HG03442 (cell line): ENCODE measurements around the gene HOXC6.
"Not testable (repeated sequence)": the region's sequence is repeated elsewhere in the genome, so short reads cannot be mapped to it uniquely, and the experiment has no call there.

ENCODE experiments used
- ATAC-seq: cut with Tn5 transposase; IDR thresholded peaks from one replicate; pipeline ENCODE4 v1.9.1; 2021; ENCODE audit warnings: mild to moderate bottlenecking, moderate library complexity; ENCODE audit not compliant: unreplicated experiment

HOXC6 gene

GRCh38 chr12:54038284-54038870, 10.1 kb downstream of the HOXC6 start:
- ATAC-seq: no peak

GRCh38 chr12:54038871-54039414, 10.7 kb downstream of the HOXC6 start:
- ATAC-seq: no peak

- ATAC-seq: no peak
These were observed 11.3 kb downstream of the HOXC6 start for GRCh38 chr12:54039417-54040147.

DNA sequence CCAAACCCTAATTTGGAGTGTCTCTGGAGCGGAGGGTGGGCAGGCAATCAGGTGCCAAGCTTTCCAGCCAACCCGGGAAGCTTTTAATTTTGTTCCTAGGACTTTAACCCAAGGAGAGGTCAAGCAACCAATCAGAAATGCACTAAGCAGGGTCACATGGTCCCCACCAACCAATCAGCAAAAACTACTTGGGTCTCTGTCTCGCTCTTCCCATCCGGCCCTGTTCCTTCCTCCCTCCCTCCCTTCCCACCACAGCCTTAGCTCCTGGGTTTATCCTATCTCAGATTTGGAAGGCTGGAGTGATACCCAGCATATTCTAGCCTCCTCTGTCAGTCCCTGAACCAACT, 11.9 kb downstream of the HOXC6 start:
- ATAC-seq: no peak

DNA sequence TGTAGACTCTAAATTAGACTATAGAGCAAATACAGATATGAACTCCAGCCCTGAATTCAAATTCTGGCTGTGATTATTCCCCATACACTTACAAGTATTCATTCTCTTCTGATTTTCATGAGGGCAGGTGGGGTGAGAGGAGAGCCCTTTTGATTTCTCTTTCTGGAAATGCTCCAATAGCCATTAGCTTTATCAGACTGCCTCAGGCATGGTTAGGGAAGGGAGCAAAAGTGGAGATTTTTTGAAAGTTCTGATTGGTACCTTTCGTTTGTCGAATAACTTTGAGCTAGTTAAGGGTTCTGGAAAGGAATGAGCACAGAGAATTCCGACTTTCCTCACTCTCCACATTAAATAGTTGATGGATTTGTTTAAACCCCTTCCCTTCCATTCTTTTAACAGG, 12.4 kb downstream of the HOXC6 start:
- ATAC-seq: no peak

DNA sequence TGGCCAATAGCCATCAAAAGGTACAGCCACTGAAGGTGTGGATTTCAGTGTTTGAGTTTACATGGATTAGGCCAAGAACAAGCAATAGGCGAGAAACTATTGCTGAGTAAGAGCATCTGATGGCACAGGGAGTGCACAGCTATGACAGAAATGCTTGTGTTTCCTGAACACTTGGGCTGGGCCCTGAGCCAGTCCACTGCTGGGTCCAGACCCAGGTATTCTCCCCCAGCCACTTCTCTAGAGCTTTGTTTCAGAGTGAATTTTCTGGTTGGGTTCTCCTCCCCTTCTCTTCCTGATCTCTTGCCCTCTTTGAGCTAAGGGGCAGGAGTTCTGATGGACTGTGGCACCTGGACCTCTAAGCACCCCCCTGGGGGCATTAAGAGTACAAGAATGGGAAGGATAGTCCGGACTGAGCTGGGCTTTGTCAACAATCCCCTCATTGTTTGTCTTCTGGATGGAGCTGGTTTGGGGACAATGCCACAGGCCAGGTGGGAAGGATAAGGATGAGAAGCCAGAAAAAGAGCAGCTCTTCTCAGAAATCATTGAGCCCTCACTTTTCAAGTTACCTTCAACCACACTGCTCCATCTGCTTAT, 13.0 kb downstream of the HOXC6 start:
- no peak for ATAC-seq

GRCh38 chr12:54042033-54042432, 13.8 kb downstream of the HOXC6 start:
- not testable (repeated sequence) for ATAC-seq

DNA sequence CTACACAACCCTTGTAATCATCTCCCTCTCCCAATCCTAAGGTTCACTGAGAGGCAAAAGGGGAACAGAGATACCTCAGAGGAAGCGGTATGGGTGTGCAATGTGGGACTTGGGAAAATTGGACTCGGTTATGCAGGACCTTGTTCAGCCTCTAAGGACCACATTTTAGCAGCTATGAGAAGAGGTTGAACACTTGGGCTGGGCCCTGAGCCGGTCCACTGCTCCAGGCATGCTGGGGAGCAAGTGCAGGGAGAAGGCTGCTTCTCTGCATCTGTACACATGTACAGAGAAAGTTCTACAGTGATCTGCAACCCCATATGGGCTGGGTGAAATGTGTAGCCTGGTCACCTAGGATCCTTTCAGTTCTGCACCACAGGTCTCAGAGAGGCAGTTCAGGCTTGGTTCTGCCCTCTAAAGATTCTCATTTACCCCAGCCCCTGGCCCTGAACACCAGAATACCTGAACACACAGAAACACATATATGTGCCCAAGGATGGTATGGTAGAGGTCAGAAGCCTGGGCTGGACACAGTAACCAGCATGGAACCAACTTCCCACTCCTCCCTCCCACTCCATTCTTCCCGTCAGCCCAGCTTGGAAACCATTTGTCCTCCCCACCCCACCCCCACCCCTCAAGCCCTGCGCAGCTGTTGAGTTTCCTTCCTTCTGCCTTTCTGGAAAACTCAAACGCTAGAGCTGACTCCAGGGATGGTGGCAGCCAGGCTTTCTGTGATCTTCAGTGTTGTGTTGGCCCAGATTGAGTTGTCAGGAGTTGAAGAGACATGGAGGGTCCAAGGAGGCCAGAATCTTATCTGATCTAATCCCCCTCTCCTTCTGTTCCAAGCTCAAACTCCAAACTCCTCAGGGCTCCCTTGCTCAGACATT, 15.0 kb downstream of the HOXC6 start:
- no peak for ATAC-seq

GRCh38 chr12:54044425-54045103, 16.3 kb downstream of the HOXC6 start:
- no peak for ATAC-seq

GRCh38 chr12:54045401-54045800, 17.2 kb downstream of the HOXC6 start:
- no peak for ATAC-seq

- ATAC-seq: no peak
These were observed 17.8 kb downstream of the HOXC6 start for GRCh38 chr12:54045868-54046521.

DNA sequence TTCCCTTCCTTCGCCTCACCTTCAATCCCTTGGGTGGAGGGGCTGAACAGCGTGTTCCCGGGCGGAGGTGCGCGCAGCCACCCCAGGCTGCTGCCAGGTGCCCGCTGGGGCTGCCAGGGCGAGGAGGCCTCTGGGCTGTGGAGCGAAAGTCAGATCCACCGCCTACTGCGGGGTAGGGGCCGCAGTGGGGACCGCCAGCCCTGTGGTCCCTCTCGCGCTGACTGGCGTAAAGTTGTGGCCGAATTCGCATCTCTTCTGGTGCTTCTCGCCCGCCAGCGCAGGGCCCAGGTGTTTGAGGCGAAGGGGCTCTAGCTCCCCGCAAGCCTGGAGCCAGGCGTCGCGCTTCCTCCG, 18.5 kb downstream of the HOXC6 start:
- ATAC-seq: no peak

DNA sequence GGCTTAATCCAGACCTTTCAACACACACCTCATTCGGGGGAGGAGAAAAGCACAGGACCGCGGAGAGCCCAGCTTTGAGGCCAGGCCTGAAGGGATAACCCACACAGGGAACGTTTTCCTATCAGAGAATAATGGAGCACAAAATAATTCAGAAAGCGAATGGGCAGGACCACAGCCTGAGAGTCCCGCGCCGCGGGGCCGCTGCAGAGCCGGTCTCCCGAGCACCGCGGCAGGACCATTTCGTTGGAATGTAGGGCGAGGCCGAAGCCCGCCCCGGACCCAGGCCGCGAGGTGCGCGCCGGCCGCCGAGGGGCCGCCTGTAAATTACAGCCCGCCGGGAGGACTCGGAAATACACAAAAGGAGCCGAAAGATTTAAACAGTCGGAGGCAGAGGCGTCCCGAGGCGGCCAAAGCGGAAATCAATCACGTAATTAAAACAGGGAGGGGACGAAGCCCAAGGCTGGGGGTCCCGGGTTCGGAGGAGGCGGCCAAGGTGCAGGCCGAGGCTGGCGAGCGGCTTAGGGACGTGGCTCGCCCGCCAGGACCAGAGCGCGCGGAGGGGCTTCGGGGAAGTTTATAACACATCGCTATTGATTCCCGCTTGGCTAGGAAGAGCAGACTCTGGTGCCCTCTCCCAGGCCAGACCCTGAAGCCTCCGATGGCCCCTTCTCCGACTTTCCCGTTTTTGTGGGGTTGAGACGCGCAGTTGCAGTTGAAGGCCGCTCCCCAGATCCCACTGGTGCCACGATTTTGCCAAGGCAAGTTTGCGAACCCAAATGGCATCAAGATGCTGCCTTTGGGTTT, 19.1 kb downstream of the HOXC6 start:
- no peak for ATAC-seq

GRCh38 chr12:54047964-54048303, 19.7 kb downstream of the HOXC6 start:
- ATAC-seq: no peak

DNA sequence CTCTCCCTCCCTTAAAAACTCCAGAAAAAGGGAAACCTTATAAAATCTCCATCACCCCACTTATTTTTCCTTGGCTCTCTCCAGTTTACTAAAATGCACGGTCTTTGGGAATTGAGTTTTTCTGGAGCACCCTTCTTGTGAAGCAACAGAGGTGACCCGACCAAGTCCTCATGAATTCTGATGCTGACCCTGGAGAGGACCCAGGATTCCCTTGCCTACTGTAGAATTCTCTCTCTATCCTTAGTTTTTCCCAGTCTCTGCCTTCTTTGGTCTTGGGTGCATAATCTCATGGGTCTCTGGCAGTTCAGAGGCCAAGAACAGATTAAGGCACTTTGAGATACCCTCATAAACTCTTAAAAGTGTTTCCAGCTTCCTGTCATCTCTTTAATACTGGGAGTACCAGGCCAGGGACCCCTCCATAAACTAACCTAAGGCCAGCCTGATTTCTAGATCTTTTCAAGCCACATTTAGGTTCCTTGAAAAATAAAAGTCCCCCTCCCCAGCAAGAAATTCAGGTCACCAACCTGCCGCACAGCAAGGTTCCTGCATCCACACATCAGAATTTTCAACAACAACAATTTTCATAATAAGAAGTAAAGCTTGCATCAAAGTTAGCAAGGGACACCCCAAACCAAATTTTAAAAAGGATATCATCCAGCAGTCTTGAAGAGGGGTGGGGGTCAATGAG, 20.3 kb downstream of the HOXC6 start:
- no peak for ATAC-seq

- ATAC-seq: no peak
These were observed 20.9 kb downstream of the HOXC6 start for GRCh38 chr12:54049108-54049507.

- ATAC-seq: no peak
These were observed 22.2 kb downstream of the HOXC6 start for GRCh38 chr12:54050482-54050810.

DNA sequence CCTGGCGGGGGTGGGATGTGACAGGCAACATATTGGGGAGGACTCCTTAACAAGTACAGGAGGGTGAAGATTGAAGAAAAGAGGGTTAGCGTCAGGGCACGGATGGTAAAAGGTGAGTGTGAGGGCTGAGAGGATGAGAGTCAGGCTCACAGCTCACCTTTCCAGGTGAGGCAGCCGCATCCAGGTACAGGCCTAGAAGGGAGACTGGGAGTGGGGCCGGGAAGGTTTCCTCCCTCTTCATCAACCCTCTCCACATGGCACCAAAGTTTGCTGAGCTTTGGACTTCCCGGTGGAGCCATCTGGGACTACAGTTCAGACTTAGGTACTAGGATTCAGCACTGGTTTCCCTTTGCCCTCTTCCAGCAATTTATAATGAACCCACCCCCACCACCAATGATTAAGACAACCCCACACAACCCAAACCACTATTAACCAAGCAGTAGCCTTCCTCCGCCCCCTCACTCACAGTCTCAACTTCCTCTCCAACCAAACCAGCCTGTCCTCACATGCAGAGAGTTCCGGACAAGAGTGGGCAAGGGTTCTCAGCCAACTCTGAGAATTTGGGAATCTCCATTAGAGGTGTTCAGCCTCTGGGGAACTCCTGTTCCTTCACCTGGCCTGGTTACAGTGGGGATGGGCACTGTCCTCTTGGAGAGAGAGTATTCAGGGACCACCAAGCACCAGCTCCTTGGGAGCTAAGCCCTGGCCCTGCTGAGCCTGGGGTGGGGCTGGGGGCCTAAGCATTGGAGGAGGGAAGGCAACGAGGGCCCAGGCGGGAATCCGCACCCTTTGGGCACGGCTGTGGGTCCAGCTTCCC, 23.0 kb downstream of the HOXC6 start:
- no peak for ATAC-seq
